Activated T-helper 17 cell treated with anti-CD3 and anti-CD28 coated beads, Interleukin-2, amount 50 U/mL, for 72 hours (primary cell): Measurements from ENCODE around the gene SASH1. TPM values are rescaled to one million over a fixed set of nuclear protein-coding genes. Genes with fewer than 3 reads are reported as not detected.

Experiments used
- ATAC-seq: fragments of 150-1000 bp; cut with Tn5 transposase; replicated peaks from 2 replicates; pipeline ENCODE4 v1.10.0; 2021; ENCODE audit warnings: mild to moderate bottlenecking, moderate library complexity
- H3K27ac Mint-ChIP-seq: one replicate; pipeline ENCODE4 v1.8.0; 2022; ENCODE audit warnings: mixed read lengths
- H3K27me3 Mint-ChIP-seq: one replicate; pipeline ENCODE4 v1.8.0; 2022; ENCODE audit warnings: mixed read lengths
- H3K36me3 Mint-ChIP-seq: one replicate; pipeline ENCODE4 v1.8.0; 2022; ENCODE audit warnings: low read depth, mild to moderate bottlenecking, mixed read lengths
- H3K4me1 Mint-ChIP-seq: one replicate; pipeline ENCODE4 v1.8.0; 2022; ENCODE audit warnings: mixed read lengths
- H3K4me3 Mint-ChIP-seq: one replicate; pipeline ENCODE4 v1.8.0; 2022; ENCODE audit warnings: mild to moderate bottlenecking, mixed read lengths
- H3K9me3 Mint-ChIP-seq: one replicate; pipeline ENCODE4 v1.8.0; 2022; ENCODE audit warnings: mixed read lengths
- total RNA-seq, 2 donors: library from RNA; stranded (reverse); gene quantifications; one replicate each; pipeline ENCODE4 v1.2.3, GENCODE V29; 2022

Gene SASH1
- total RNA-seq, 2 donors from 2014 or later, result 1.8 to 2.9 TPM

DNA sequence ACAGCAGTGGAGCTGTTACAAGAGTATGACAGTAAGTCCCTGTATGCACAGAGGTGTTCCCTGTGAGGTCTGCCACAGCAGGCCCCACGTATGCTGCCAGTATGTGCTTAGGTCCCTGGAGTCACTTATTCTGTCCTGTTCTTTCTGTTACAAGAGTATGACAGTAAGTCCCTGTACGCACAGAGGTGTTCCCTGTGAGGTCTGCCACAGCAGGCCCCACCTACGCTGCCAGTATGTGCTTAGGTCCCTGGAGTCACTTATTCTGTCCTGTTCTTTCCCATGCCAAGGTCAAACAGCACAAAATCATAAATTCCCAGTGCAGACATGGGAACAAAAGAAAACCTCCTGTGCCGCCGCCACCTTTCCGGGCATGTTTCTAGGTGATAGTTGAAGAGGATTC, 192.2 kb downstream of the SASH1 start:
- no peak for ATAC-seq
- peaks cover 13% of the 10 kb centered on the region for H3K27me3 Mint-ChIP-seq
- no peak overlapping the region for H3K27ac Mint-ChIP-seq
- H3K36me3 Mint-ChIP-seq, result no peaks in the 10 kb centered on the region
- H3K4me1 Mint-ChIP-seq, result no peaks in the 10 kb centered on the region
- no peaks in the 10 kb centered on the region for H3K9me3 Mint-ChIP-seq
- H3K4me3 Mint-ChIP-seq, result no peak overlapping the region

GRCh38 chr6:148535381-148535780, 192.7 kb downstream of the SASH1 start:
- no peak overlapping the region for H3K27ac Mint-ChIP-seq
- no peaks in the 10 kb centered on the region for H3K9me3 Mint-ChIP-seq
- no peak overlapping the region for H3K4me3 Mint-ChIP-seq
- no peak for ATAC-seq
- H3K36me3 Mint-ChIP-seq, result no peaks in the 10 kb centered on the region
- H3K4me1 Mint-ChIP-seq, result no peaks in the 10 kb centered on the region
- peaks cover 16% of the 10 kb centered on the region for H3K27me3 Mint-ChIP-seq

DNA sequence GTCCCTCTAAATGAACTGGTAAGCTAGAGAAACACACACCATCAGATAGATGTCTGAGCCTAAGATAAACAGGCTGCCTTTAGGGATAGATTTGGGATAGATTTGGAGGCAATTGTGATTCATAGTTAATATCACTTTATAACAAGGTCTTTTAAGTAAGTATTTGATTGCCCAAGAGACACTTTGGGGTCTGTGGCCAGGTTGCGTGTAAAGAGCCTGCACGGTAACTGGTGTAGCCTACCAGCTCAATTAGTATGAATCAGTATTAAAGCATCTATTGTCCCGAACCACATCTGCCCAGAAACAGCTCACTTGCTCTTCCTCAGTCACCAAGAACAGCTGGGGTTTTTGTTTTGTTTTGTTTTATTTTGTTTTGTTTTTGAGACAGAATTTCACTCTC, 193.3 kb downstream of the SASH1 start:
- Mint-ChIP-seq H3K9me3 (no peaks in the 10 kb centered on the region), H3K27me3 (peaks cover 16% of the 10 kb centered on the region), H3K27ac (no peak overlapping the region), H3K4me3 (no peak overlapping the region), H3K36me3 (no peaks in the 10 kb centered on the region), H3K4me1 (no peaks in the 10 kb centered on the region)
- ATAC-seq, result no peak

GRCh38 chr6:148538261-148539190, 195.9 kb downstream of the SASH1 start:
- no peak overlapping the region for H3K4me3 Mint-ChIP-seq
- no peaks in the 10 kb centered on the region for H3K36me3 Mint-ChIP-seq
- peaks cover 12% of the 10 kb centered on the region for H3K27me3 Mint-ChIP-seq
- H3K9me3 Mint-ChIP-seq, result no peaks in the 10 kb centered on the region
- ATAC-seq, result no peak
- no peak overlapping the region for H3K27ac Mint-ChIP-seq
- H3K4me1 Mint-ChIP-seq, result no peaks in the 10 kb centered on the region

DNA sequence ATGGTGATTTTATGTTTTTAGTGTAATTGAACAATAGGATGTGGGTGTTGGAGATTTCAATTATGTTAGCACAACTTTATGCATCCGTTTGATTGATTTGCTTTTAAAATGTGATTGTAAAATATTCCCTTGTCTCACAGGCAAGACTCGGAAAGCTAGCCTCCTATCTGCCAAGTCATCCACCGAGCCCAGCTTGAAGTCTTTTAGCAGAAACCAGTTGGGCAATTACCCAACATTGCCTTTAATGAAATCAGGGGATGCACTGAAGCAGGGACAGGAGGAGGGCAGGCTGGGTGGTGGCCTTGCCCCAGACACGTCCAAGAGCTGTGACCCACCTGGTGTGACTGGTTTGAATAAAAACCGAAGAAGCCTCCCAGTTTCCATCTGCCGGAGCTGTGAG, 200.9 kb downstream of the SASH1 start:
- Mint-ChIP-seq H3K9me3 (no peaks in the 10 kb centered on the region), H3K4me1 (no peaks in the 10 kb centered on the region), H3K36me3 (no peaks in the 10 kb centered on the region), H3K4me3 (no peak overlapping the region), H3K27me3 (peaks cover 4% of the 10 kb centered on the region), H3K27ac (no peak overlapping the region)
- no peak for ATAC-seq

- ATAC-seq, result no peak
- H3K27me3 Mint-ChIP-seq, result peaks cover 4% of the 10 kb centered on the region
- H3K4me3 Mint-ChIP-seq, result no peak overlapping the region
- H3K27ac Mint-ChIP-seq, result no peak overlapping the region
- no peaks in the 10 kb centered on the region for H3K36me3 Mint-ChIP-seq
- no peaks in the 10 kb centered on the region for H3K9me3 Mint-ChIP-seq
- no peaks in the 10 kb centered on the region for H3K4me1 Mint-ChIP-seq
Measured at GRCh38 chr6:148544421-148544820, 201.8 kb downstream of the SASH1 start.

- Mint-ChIP-seq H3K36me3 (no peaks in the 10 kb centered on the region), H3K27ac (no peak overlapping the region), H3K4me1 (no peaks in the 10 kb centered on the region), H3K4me3 (no peak overlapping the region), H3K9me3 (no peaks in the 10 kb centered on the region), H3K27me3 (no peaks in the 10 kb centered on the region)
- ATAC-seq, result no peak
Measured at GRCh38 chr6:148545901-148546300, 203.3 kb downstream of the SASH1 start.

GRCh38 chr6:148547110-148547509, 204.5 kb downstream of the SASH1 start:
- H3K36me3 Mint-ChIP-seq, result no peaks in the 10 kb centered on the region
- no peak overlapping the region for H3K27ac Mint-ChIP-seq
- H3K27me3 Mint-ChIP-seq, result peaks cover 1% of the 10 kb centered on the region
- no peak overlapping the region for H3K4me3 Mint-ChIP-seq
- no peaks in the 10 kb centered on the region for H3K9me3 Mint-ChIP-seq
- ATAC-seq, result no peak
- no peaks in the 10 kb centered on the region for H3K4me1 Mint-ChIP-seq

GRCh38 chr6:148548065-148548748, 205.6 kb downstream of the SASH1 start:
- Mint-ChIP-seq H3K4me1 (no peaks in the 10 kb centered on the region), H3K27me3 (peaks cover 5% of the 10 kb centered on the region), H3K4me3 (no peak overlapping the region), H3K36me3 (no peaks in the 10 kb centered on the region), H3K9me3 (no peaks in the 10 kb centered on the region), H3K27ac (no peak overlapping the region)
- no peak for ATAC-seq

DNA sequence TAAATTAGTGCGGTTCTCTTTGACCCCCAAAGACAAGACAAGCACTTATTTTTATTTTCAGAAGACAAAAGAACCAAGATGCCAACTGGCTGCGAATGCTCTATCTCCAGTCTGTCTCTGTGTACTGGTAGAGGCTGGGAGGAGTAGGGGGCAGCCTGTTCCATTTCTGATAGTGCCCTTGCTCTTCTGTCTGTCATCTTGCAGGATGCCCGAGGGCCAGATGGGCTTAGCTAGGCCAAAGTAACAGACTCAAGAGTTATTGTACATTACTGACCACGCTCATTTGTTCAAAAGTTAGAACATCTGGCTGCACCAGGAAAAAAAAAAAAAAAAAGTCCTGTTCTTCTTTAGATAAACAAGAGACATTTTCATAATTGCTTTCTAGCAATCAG, 206.1 kb downstream of the SASH1 start:
- Mint-ChIP-seq H3K36me3 (no peaks in the 10 kb centered on the region), H3K9me3 (peaks cover 5% of the 10 kb centered on the region), H3K27ac (no peak overlapping the region), H3K27me3 (peaks cover 10% of the 10 kb centered on the region), H3K4me3 (no peak overlapping the region), H3K4me1 (no peaks in the 10 kb centered on the region)
- no peak for ATAC-seq

DNA sequence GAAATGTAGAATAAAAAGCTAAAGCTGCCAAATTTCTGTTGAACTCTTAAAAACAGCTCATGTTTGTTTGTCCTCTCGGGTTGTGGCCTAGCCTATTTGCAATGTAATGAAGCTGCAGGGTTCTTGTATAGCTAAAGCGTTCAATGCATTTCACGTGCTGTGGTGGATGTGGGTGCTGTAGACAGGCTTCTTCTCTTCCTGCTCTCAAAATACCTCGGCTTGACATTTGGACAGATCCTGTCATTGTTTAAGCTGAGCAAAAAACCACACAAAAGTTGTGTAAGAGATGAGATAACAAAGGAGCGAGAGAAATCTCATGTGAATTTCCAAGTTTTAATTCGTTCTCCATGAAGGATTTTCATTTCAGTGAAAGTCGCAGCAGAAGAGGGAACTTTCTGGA, 207.9 kb downstream of the SASH1 start:
- H3K9me3 Mint-ChIP-seq, result peaks cover 5% of the 10 kb centered on the region
- H3K4me1 Mint-ChIP-seq, result no peaks in the 10 kb centered on the region
- no peak overlapping the region for H3K4me3 Mint-ChIP-seq
- no peaks in the 10 kb centered on the region for H3K36me3 Mint-ChIP-seq
- H3K27me3 Mint-ChIP-seq, result peaks cover 12% of the 10 kb centered on the region
- no peak for ATAC-seq
- H3K27ac Mint-ChIP-seq, result no peak overlapping the region

- ATAC-seq, result no peak
- Mint-ChIP-seq H3K27ac (no peak overlapping the region), H3K4me3 (no peak overlapping the region), H3K9me3 (peaks cover 5% of the 10 kb centered on the region), H3K36me3 (no peaks in the 10 kb centered on the region), H3K27me3 (peaks cover 16% of the 10 kb centered on the region), H3K4me1 (no peaks in the 10 kb centered on the region)
Measured at GRCh38 chr6:148551226-148551625, 208.6 kb downstream of the SASH1 start.

- no peak for ATAC-seq
- H3K4me1 Mint-ChIP-seq, result peaks cover 8% of the 10 kb centered on the region
- H3K4me3 Mint-ChIP-seq, result no peak overlapping the region
- H3K36me3 Mint-ChIP-seq, result no peaks in the 10 kb centered on the region
- H3K9me3 Mint-ChIP-seq, result peaks cover 5% of the 10 kb centered on the region
- H3K27ac Mint-ChIP-seq, result no peak overlapping the region
- peaks cover 23% of the 10 kb centered on the region for H3K27me3 Mint-ChIP-seq
Measured at GRCh38 chr6:148556410-148556809, 213.8 kb downstream of the SASH1 start.

DNA sequence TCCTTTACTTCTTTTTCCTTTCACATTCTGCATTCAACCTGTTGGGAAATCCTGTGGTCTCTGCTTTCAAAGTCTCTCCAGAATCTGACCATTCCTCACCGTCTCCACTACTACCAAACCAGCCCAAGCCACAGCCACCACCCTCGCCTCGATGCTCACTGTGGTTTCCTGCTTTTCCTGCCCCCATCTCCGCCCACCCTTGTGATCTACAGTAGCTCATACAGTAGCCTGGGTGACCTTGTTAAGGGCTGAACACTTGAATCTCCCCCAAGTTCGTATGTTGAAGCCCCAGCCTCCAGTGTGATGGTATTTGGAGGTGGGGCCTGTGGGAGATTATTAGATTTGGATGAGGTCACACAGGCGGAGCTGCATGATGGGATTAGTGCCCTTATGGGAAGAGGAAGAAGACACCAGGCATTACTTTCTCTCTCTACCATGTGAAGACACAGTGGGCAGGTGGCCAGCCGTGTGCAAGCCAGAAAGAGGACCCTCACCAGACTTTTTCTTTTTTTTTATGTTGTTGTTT, 215.2 kb downstream of the SASH1 start:
- Mint-ChIP-seq H3K27me3 (peaks cover 20% of the 10 kb centered on the region), H3K4me3 (peak overlapping the region; percentile 31), H3K36me3 (no peaks in the 10 kb centered on the region), H3K4me1 (peaks cover 8% of the 10 kb centered on the region), H3K9me3 (peaks cover 5% of the 10 kb centered on the region), H3K27ac (no peak overlapping the region)
- peak; percentile 63 for ATAC-seq
